NT2/D1 (cell line): ENCODE measurements around the gene PDCD1LG2.

Experiments
- DNase-seq: peaks from one replicate; pipeline ENCODE4 v3.0.0-alpha.2; 2011; ENCODE audit warnings: low read depth, low spot score
- H3K27me3 ChIP-seq: 2 replicates; pipeline ENCODE4 v1.6.0; 2011; ENCODE audit warnings: mild to moderate bottlenecking; ENCODE audit not compliant: insufficient read length, insufficient read depth
- H3K36me3 ChIP-seq: 2 replicates; pipeline ENCODE4 v1.6.1; 2011; ENCODE audit warnings: mild to moderate bottlenecking, low read length, mixed read lengths; ENCODE audit not compliant: insufficient read depth, insufficient read length
- H3K4me1 ChIP-seq: 2 replicates; pipeline ENCODE4 v1.5.1; 2011; ENCODE audit not compliant: insufficient read depth, insufficient read length
- H3K4me3 ChIP-seq: 2 replicates; pipeline ENCODE4 v1.5.1; 2011; ENCODE audit warnings: low read depth; ENCODE audit not compliant: insufficient read length
- H3K9ac ChIP-seq: 2 replicates; pipeline ENCODE4 v1.6.0; 2011; ENCODE audit warnings: low read depth; ENCODE audit not compliant: insufficient read length
- H3K9me3 ChIP-seq: 2 replicates; pipeline ENCODE4 v1.5.1; 2011; ENCODE audit warnings: mild to moderate bottlenecking, low read length; ENCODE audit not compliant: insufficient read depth
- SUZ12 ChIP-seq: IDR thresholded peaks from 2 replicates; pipeline ENCODE4 v1.6.1; 2011; ENCODE audit not compliant: insufficient read length, insufficient read depth; ENCODE audit errors: extremely low read depth
- YY1 ChIP-seq: IDR thresholded peaks from 2 replicates; pipeline ENCODE4 v1.6.1; 2011; ENCODE audit not compliant: insufficient read length, insufficient read depth
- ZNF274 ChIP-seq: IDR thresholded peaks from 2 replicates; pipeline ENCODE4 v1.6.1; 2011; ENCODE audit warnings: mild to moderate bottlenecking, low read depth, low read length

Gene PDCD1LG2

DNA sequence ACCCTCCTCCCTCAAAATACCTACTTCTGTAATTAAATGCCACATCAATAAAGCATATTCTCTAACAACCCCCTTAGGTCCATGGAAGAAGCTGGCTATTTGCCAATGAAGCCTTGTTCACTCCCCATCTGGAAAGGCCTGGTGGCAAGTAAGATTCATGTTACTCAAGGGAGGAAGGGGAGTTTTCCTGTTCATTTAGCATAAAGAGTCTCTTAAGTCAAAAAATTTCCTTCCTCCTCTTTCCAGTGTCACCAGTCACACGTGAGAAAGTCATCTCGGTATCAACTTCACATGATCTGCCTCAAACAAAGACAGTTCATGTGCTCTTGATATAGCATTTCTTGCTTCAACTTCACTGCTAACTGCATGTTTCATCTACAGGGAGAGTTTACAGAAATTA lies 85.8 kb downstream of the PDCD1LG2 start:
- DNase-seq = no peak
- no peaks in the 10 kb centered on the region for H3K27me3 ChIP-seq
- no peaks in the 10 kb centered on the region for H3K36me3 ChIP-seq
- 0 out of 2 replicates have a peak, but pooled peaks cover 7% of the 10 kb centered on the region for H3K9me3 ChIP-seq
- no peak overlapping the region for H3K9ac ChIP-seq
- no peak for TF ChIP-seq SUZ12
- TF ChIP-seq ZNF274 = no peak
- H3K4me1 ChIP-seq = no peaks in the 10 kb centered on the region
- H3K4me3 ChIP-seq = no peak overlapping the region

DNA sequence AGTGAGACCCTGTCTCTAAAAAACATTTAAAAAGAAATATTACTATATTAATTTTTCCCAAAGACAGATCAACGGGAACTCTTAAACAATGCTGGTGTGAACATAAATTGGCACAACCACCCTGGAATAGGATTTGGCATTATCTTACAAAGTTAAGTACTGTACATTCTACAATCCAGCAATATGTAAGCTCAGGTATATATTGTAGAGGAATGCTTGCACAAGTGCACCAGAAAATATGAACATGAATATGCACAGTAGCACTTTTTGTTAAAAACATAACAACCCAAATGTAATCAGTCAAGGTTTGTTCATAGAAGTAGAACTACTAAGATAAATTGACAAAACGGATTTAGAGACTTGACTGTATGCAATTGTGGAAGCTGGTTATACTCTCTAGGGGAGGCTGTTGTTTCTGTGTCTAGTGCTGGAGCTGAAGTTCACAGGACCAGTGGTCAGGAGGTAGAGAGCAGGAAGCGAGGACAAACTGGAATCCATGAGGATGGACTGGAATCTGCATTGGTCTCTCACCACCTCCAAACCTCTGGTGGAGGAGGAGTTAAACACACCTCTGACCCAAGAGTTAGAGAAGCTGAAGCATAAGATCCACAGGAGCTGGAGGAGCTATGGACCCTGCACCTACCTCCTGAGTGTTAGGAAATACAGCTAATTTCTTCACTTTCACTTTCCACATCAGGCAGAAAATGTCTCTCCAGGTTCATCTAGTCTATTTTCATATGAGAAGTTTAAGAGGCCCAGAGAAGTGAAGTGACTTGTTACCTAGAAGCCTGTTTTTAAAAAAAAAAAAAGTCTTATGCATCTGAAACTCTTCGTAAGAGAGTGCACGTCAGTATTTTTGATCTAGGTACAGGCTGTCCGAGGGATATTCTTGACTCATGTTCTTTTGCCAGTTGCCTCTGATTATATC lies 98.2 kb downstream of the PDCD1LG2 start:
- Histone ChIP-seq H3K36me3 (no peaks in the 10 kb centered on the region), H3K4me3 (no peak overlapping the region), H3K4me1 (no peaks in the 10 kb centered on the region), H3K27me3 (no peaks in the 10 kb centered on the region), H3K9me3 (no peaks in the 10 kb centered on the region), H3K9ac (no peak overlapping the region)
- no peak for DNase-seq
- no peak for TF ChIP-seq ZNF274
- TF ChIP-seq SUZ12 = no peak
- TF ChIP-seq YY1 = no peak

DNA sequence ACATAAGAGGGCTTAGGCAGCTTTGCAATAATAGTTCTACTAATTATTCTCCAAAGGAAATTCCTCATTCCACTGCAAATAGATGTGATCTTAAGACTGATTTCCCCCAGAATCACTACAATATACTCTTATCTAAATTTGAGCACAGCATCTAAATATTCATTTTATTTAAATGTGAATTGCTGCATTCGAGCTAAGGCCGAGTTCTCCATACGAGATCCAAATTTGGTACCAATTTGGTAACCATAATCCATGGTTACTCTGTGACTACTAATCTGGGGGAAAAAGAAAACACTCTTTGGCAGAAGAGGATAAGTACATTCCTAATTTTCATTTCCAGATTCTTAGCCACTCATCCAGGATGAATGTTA lies 98.9 kb downstream of the PDCD1LG2 start:
- H3K4me3 ChIP-seq = no peak overlapping the region
- TF ChIP-seq ZNF274 (no peak), YY1 (no peak)
- no peak overlapping the region for H3K9ac ChIP-seq
- DNase-seq = no peak
- H3K27me3 ChIP-seq = no peaks in the 10 kb centered on the region
- H3K9me3 ChIP-seq = no peaks in the 10 kb centered on the region
- H3K36me3 ChIP-seq = no peaks in the 10 kb centered on the region
- no peaks in the 10 kb centered on the region for H3K4me1 ChIP-seq

DNA sequence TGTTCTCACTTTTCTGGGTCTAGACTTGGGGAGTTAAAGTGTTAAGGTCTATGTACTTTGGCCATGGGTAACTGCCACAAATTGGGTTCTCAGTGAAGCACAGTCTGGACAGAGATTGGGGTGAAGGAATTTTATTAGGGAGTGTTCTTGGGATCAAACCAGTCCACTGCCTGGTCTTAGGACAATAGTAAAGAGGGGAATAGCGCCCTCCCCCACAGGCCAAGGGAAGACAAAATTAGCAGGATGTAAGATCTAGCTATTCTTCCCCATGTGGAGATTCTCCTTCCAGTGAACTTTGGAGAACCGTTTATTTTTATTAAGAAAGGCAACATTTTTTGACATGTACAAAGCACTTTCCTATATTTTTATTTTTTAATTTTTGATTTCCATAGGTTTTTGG lies 100.2 kb downstream of the PDCD1LG2 start:
- Histone ChIP-seq H3K36me3 (no peaks in the 10 kb centered on the region), H3K4me1 (no peaks in the 10 kb centered on the region), H3K4me3 (no peak overlapping the region), H3K27me3 (no peaks in the 10 kb centered on the region), H3K9me3 (no peaks in the 10 kb centered on the region), H3K9ac (no peak overlapping the region)
- DNase-seq = no peak
- TF ChIP-seq YY1 = no peak
- no peak for TF ChIP-seq SUZ12
- no peak for TF ChIP-seq ZNF274

DNA sequence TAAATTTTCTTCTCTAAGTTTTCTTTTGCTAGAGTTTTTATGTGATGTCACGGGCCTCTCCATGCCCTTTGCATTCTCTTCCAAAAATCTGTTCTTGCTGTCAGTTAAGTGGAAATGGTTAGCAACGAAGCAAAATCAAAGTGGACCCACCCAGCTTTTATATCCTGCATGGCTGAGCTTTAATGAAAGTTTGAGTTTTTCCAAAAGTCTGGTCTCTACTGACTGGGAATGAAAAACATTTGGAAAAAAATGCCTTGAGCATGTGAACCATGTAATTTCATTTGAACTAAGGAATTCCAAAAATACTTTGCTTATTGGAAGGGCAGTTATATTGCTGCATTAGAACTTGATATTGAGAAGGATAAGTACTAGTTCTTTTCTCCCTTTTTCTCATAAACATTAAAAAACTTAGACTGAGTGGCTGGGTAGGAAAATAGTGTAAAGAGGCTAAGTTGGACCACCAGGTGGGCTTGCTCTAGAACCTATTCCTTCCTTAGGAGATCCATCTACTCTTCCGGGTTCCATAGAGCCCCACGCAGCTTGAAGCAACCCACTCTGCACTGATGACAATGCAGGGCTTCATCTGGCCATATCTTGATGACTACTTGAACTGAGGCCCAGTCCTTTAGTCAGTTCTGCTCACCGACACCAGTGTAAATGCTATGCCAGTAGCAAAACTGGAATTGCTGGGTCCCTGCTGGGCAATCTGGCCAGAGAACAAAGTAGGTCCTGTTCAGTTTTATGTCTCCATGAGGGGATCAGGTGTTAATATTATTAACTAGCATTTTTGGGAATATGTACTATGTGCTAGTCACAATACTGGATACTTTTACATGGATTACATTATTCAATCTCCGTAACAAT lies 101.2 kb downstream of the PDCD1LG2 start:
- Histone ChIP-seq H3K27me3 (no peaks in the 10 kb centered on the region), H3K36me3 (no peaks in the 10 kb centered on the region), H3K9me3 (no peaks in the 10 kb centered on the region), H3K9ac (no peak overlapping the region), H3K4me1 (no peaks in the 10 kb centered on the region), H3K4me3 (no peak overlapping the region)
- TF ChIP-seq YY1 (no peak), SUZ12 (no peak), ZNF274 (no peak)
- no peak for DNase-seq

DNA sequence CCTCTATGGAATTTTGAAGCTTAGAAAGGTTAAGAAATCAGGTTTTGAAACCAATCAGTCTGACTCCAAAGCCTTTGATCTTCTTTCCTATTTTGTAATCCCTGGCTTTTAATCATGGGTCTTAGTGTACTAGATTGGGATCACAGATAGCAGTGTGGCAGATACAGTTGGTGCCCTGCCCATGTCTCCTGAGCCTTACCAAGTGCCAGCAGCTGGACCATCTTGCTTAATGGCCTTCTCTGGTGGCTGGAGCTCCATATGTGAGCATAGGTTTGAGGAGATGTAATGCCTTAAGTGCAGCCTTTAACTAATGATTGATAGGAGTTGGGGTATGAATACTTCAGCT lies 101.8 kb downstream of the PDCD1LG2 start:
- no peaks in the 10 kb centered on the region for H3K4me1 ChIP-seq
- H3K9ac ChIP-seq = no peak overlapping the region
- no peaks in the 10 kb centered on the region for H3K9me3 ChIP-seq
- DNase-seq = no peak
- H3K27me3 ChIP-seq = no peaks in the 10 kb centered on the region
- no peak overlapping the region for H3K4me3 ChIP-seq
- H3K36me3 ChIP-seq = no peaks in the 10 kb centered on the region
- no peak for TF ChIP-seq SUZ12
- TF ChIP-seq ZNF274 = no peak
- TF ChIP-seq YY1 = no peak

DNA sequence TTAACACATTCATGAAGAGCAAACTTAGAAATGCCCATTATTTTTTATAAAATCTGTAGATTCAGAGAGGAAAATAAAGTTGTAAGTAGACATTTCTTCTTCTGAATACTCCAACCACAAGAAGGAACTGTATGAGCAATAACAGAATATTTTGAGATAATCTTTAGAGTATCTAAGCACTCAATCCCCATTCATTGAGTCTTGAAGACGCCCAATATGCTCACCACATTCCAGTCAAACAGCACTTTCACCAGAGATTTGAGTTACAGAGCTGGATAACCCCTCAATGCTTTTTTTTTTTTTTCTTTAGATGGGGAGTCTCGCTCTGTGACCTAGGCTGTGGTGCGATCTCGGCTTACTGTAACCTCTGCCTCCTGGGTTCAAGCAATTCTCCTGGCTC lies 103.9 kb downstream of the PDCD1LG2 start:
- TF ChIP-seq SUZ12 (no peak), YY1 (no peak), ZNF274 (no peak)
- Histone ChIP-seq H3K9me3 (no peaks in the 10 kb centered on the region), H3K9ac (no peak overlapping the region), H3K36me3 (no peaks in the 10 kb centered on the region), H3K4me1 (no peaks in the 10 kb centered on the region), H3K27me3 (no peaks in the 10 kb centered on the region), H3K4me3 (no peak overlapping the region)
- no peak for DNase-seq
